Measurements from ENCODE around the gene THG1L.

Gene THG1L

DNA sequence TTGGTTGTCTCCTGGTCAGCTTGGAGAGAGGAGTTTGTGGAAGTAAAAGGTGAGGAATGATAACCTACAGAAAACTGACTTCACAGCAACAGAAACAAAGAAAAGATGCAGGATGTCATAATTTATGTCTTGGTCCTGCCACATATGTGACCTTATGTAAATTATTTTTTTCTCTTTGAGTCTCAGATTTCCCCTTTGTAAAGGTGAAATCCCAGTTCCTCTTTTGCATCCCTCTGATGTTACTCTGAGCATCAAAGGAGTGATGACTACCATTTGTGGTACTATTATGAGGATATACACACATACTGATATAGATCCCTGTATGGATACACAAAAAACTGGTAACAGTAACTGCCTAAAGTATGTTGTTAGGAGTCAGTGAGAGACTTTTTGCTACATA lies 1.4 kb upstream of the THG1L start:
- DNase-seq, result no peak

DNA sequence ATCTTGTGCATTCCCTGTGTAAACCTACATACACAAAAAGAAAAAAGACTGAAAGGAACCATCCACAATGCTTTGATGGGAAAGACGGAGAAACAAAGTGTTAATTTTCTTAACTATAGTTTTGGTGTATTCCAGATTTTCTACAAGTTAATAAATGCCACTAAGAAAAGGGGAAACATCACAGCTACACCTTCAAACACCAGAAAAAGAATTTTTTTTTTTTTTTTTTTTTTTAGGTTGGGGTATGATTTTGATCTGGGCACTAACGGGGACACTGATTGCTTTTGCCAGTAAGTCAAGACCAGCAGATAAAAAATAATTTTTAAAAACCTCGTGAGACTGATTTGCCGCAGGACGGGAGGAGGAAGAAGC lies 334 bp upstream of the THG1L start:
- no peak for DNase-seq

DNA sequence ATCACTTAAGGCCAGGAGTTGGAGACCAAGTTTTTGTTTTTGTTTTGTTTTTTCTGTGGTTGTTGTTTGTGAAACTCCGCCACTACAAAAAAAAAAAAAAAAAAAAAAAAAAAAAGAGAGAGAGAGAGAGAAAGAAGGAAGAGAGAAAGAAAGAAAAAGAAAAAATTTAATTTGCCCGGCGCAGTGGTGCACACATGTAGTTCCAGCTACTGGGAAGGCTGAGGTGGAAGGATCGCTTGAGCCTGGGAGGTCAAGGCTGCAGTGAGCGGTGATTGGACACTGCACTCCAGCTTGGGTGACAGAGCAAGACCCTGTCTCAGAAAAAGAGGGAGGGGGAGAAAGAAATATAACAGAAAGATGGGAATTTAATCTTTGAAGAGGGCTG lies 902 bp downstream of the THG1L start:
- DNase-seq, result no peak

DNA sequence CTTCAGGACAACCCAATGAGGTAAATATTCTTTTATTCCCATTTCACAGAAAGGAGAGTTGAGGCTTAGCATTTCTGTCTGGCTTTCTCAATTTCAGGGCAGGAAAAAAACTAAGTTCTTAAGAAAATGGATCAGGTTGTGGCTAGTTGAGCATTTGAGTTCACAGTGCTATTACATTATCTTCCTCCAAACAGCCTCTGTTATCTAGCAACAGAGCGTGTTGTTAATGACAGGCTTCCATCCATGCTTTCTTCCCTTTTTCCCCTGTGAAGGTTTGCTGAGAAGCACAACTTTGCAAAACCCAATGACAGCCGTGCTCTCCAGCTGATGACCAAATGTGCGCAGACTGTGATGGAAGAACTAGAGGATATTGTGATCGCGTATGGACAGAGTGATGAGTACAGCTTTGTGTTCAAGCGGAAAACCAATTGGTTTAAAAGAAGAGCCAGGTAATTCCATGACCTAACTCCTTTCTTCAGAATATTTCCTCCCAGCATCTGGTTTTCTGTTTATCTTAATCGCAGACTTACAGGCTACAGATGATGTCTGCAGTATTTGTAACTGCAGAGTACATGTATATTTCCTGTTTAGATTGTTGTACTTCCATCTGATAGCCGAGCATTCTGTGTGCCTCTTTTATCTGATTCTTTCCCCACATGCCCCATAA lies 1.5 kb downstream of the THG1L start:
- DNase-seq, result no peak

DNA sequence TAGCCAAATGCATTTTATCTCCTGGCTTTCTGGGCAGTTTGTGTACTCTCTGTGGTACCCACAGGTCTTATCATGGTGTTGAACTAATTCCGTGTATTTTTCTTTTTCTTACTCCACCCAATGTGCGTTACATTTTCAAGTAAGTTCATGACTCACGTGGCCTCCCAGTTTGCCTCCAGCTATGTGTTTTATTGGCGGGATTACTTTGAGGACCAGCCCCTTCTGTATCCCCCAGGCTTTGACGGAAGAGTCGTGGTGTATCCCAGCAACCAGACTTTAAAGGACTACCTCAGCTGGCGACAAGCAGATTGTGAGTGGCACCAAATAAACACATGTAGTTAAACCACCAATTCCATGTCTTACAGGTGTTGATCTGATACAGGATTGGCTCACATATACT lies 3.2 kb downstream of the THG1L start:
- DNase-seq, result no peak

DNA sequence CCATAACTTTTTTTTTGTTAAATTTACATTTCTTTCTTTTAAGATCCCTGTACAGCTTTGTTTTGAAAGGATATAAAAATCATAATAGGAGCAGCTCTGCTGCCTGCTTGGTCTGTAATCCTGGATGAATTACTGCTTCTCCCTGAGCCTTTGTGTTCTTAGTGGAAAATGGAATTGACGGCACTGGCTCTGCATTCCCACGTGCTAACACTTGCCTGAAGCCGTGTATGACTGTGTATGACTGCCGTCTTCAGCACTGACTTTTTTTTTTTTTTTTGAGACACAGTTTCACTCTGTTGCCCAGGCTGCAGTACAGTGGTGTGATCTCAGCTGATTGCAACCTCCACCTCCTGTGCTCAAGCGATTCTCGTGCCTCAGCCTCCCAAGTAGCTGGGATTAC lies 4.8 kb downstream of the THG1L start:
- no peak for DNase-seq

DNA sequence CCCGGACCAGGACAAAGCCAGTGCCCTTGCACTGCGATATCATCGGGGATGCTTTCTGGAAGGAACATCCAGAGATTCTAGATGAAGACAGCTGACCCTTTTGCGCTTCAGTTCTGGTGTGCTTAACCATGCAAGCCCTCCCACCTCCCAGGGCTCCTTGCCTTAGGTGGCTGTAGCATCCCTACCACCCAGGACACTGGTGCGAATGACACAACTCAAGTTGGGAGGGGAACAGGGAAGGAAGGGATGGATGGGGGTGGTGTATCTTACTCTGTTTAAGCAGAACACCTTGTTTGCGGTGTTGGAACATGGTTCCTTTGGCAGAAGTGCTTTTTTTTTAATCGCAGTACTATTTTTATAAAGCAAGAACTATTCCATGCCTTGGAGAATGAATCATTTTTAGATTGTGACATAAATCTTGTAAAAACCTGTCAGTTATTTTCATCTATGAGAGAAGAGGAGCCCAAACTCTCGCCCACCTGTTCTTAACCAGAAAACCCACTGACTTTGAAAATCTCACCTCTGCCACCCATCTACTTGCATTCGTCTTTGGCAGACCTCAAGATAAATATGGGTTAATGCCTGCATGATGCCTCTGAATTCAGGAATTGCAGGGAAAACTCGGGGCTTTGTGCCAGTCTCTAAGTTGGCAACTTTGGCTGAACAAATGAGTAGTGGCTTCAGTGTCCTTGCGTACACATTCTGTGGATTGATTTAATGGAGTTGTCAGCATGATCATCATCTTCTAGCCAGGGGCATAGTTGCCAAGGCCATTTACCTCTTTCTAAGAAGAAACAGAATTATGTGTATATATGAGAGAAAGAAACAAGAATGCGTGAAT lies 8.4 kb downstream of the THG1L start:
- DNase-seq, result no peak

DNA sequence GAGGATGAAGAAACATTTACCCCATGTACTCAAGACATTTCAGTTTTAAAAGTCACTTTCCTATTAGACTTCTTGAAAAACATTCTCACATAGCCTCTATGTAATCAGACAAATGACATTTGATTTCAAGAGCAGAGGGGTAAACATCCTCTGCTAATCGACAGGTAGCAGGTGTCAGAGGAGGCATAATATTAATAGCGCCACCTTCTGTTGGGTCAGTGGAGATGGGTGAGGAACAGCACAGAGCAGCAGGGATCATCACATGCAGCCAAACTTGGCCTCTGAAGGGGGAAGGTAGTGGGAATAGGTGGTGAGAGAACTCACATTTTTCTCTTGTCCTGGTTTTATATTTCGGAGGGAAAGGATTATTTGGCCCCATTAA lies 9.0 kb downstream of the THG1L start:
- DNase-seq, result no peak

DNA sequence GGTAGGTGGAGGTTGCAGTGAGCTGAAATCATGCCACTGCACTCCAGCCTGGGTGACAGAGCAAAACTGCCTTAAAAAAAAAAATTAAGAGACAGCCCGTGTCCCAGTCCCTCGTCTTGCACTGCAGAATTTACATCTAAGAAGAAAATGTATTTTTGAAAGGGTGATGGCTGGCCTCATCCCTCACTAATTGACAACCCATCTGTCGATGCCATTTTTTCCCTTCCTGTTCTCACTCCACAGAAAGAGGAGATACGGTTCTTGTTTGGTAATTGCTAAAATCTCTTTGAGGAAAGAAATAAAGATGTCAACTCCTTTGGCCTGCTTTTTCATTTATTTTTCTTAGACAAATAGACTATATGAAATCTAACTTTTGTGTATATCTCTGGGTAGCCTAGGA lies 9.9 kb downstream of the THG1L start:
- DNase-seq, result no peak

DNA sequence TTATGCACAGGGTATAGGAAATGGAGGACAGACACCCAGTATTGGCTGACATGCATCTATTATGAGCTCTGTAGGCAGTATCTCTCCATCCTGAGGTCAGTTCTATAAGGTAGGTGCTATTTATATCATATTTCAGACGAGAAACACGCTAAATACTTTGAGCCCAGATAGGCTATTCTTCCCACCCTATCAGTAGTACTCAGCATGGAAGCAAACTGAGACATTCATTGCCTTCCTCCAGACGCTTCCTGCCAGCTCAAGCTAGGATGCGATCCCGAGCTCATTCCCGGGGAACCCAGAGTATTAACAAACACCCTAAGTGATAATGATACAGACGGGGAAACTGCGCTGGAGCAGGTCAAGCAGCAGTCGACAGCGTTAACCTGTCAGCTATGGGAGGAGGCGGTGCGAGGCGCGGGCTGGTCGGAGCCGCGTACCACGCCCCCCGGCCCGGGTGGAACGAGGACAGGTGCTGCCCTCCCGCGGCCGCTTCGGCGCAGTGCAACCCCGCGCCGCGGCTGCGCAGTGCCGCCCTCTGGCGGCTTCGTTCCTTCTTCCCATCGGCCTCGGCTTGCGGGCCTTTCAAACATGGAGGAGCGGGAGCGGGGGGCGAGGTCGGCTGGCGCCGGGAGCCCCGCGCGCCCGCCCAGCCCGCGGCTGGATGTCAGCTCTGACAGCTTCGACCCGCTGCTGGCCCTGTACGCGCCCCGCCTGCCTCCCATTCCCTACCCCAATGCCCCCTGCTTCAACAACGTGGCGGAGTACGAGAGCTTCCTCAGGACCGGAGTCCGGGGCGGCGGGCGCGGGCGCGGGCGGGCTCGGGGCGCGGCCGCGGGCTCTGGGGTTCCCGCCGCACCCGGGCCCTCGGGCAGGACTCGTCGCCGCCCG lies 12.2 kb downstream of the THG1L start, which contains the start of gene LSM11:
TSS of gene LSM11 (plus strand) at position 550 of the 888 bp plus-strand sequence. CDS start at position 589, 39 bp downstream.
- peak; percentile 91 for DNase-seq

DNA sequence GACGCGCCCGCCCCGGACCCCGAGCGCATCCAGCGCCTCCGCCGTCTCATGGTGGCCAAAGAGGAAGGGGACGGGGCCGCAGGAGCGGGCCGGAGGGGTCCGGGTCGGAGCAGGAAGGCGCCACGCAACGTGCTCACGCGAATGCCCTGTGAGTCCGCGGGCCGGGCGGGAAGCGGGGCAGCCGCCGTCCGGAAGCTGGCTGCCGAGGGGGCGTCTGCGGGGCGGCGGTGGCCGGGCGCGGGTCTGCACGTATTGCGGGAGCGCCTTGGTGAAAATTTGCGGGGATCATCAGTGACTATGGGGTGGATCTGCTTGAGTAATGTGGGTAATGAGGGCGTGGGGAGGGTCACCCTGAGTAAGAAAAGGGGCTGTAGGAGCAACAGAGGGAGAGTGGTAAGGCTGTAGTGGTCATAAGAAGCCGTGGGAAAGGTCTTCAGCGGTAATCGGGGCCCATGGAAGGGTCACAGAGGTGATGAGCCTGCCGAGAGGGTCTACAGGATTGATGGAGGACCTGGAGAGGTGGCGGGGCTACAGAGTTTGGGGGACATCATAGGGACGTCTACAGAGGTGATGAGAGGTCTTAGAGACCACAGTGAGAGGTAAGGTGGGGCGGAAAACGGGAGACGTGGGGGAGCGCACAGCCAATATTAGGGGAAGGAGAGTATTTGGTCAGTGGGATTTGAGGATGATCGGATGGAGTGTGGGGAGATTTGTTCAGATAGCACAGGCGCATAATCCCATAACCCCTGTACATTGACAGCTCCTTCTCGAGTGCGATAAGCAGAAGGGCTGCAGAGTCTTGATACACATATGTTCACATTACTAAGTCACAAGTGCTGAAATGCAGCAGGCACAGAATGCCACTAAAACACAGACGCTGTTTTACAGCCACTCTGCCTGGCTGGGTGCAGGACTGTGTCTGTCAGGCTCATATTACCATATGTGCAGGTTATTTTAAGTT lies 13.1 kb downstream of the THG1L start:
- DNase-seq, result peak; percentile 13

DNA sequence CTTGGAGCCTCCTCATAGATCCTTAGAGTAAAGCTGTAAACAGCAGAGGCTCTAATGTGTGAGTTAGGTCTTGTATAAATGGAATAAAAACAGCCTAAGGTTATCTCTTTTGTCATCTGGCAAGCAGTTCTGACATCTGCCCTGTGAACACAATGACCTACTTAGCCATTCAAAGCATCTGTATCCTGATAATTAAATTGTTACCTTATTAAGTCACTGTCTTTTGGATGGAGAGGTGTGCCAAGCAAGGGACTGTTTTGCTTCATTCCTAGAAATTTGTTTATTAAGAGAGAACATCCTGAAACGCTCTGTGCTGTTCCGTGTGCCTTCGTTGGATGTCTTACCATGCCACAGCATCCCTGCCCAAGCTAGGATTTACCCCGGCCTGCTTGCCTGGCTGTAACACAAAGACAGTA lies 13.8 kb downstream of the THG1L start:
- no peak for DNase-seq

DNA sequence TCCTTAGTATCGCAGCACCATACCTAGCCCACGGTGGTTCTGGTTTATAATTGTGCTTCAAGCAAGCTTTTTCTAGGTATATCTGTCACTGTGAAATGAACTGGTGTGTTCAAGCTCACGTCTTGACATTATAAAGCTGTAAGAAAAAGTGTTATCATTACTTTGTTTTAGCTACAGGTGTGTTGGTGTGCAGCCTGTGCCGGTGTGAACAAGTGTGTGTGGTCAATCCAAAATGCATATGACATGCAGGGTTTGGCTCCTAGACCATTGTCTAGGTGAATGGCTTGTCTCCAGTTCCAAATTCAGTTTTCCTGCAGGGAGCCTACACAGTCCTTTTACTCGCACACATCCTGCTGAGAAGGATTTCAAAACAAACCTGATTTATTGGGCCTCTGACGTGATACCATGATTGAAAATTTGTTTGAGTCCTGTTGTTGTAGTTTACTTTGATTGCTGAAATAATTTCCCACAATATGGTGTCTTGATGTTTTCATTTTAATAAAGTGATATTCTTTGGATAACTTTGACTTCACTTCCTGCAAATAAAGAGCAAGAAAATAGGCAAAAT lies 16.0 kb downstream of the THG1L start:
- no peak for DNase-seq

DNA sequence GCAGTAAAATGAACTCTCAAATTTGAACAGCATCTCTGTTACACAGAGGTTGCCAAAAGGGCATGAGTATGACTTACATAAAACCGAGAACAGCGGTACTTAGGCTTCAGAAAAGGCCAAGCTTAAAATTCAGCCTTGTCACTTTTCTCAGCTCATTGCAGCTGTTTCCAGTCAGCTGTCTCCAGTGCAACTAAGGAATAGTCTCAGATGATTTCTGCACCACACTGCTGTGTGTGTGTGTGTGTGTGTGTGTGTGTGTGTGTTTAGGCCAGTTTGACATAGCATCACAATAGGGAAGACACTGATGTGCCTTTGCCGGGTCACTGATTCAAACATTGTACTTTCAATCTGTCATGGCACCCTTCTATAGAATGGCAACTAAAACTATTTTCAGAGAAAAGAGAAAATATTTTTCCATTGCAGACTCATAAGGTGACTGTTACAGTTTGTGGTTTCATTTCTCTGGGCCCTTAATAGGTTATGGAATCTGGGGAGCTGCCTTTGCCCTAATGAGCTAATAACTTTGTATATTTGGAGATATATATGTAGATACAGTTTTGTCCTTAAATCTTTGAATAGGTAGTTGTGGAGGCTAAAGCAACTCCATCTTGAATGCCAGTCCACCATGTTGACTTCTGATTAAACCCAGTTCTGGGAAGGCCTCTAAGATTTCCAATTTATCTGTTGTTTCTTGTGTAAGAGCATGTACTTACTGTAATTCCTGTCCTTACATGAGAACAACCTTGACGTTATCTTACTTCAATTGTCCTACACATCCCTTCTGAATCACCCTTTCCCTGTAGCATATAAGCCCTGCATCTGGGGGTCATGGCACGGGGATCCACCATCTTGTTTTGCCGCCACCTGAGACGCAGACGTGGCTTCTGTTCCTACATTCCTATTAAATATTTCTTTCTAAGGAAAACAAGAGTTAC lies 16.8 kb downstream of the THG1L start:
- DNase-seq, result no peak

DNA sequence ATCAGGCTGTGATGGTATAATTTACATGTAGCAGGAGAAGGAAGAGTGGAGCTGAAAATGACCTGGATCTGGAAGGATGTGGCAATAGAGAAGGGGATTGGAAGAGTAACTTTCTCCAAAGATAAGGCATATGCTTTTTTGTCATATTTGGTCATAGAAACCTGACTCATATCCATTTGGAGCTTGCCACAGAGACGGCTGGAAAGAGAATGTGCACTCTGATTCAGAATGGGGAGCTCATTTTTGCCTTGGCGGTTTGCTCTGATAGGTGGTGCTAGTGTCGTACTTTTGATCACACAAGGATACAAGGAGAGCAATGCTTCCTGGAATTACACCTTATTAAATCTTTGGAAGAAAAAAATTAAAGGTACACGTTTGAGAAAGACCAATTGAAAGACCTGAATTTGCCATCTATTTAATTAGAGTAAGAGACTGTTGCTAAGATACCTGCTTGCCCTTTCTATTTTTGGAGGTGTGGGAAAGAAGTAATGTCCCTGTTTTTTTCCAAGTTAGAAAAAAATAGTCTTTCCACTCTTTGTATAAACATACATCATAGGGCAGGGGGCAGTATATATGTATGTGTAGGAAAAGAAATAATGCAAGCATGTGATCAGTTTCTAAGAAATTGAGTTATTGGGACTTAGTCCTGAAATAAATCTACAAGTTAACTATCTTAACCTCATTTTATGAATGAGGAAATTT lies 17.7 kb downstream of the THG1L start:
- DNase-seq, result no peak

DNA sequence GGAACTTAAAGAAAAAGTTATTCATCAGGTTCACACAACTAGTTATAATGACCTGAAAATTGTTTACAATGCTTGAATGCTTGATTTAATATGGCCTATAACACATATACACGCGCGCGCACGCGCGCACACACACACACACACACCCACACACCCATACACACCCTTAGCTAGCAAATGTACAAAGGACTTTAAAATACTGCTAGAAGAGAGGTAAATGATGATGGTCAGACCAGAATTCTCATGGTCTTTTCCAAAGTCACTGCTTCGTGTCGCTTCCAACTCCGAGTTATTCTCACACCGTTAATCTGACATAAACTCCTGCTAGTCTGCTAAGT lies 18.2 kb downstream of the THG1L start:
- no peak for DNase-seq

DNA sequence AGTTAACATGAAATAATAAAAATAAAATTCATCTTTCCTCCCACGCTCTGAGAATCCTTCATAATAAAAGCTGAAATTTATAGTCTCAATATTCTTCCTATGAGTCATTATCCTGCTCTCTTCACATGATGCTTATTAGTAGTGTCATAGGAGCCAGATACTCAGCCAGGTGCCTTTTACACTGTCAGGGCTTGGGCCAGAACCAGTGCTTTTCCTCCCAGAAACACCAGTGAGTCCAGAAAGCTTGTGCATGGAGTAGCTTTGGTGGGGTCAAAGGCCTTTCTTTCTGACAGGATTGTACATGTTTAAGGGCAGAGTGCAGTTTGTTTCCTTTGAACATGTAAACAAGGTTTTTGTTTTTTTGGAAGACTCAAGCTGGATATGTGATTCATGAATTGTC lies 19.1 kb downstream of the THG1L start:
- no peak for DNase-seq

DNA sequence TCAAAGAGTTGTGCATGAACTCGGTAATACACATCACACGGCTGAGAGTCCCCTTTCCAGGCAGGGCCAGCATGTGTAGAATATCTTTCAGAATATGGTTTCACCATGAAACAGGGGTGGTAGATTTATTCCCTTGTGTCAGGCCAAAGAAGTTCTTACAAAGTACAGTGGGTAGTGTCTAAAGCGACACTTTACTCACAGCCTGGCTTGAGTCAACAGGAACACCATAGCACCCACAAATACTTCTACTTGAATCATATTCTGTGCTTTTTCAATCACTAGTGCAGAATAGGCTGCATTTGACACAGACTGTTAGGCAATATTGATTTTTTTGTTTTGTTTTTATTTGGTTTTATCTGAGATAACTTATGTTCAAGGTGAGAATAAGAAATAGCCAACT lies 24.9 kb downstream of the THG1L start:
- DNase-seq, result no peak

DNA sequence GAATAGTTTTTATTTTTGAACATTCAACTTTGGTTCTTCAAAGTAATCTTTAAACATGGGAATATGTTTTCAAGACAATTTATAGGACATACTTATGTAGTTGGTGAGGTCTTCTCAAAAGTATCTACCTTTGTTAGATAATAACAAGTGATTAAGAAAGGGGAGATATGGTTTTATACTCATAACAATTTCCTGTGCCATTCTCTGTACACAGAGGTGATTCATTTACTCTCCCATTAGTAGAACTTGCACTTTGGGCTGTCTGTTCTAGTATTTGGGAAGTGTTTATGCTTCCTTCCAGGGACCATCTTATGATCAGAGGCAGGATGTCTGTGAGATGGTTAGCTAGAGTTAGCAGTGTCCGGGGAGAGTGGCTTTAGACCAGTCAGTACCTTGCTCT lies 27.5 kb downstream of the THG1L start:
- no peak for DNase-seq
